ENCODE data around the gene EIF1B. TPM values are rescaled to one million over a fixed set of nuclear protein-coding genes. Genes with fewer than 3 reads are reported as not detected.

The EIF1B gene
- total and polyA plus RNA-seq, 10 of the 15 experiments (the other 5 are each of a cell fraction or from before 2014, with no cell fraction given): 15.4 to 75.6 (median 43.2) TPM

GRCh38 chr3:40321818-40322217, 12.3 kb downstream of the EIF1B start:
- BruUV-seq (replicated peaks): no TSS peak
- Histone ChIP-seq H4K20me1 (ENCODE audit: control insufficient read depth, insufficient read depth) (no peaks in the 10 kb centered on the region), H3K27me3 (replicated peaks in 1 of 2; ENCODE audit: control insufficient read depth in 2 of 2, insufficient read depth in 2 of 2, low read length in 1 of 2) (no peaks in the 10 kb centered on the region), H3K9me3 (replicated peaks; ENCODE audit: control insufficient read depth, insufficient read depth, low read length) (no peaks in the 10 kb centered on the region), H3K4me2 (ENCODE audit: control insufficient read depth, insufficient read depth) (no peak overlapping the region), H3K4me3 (no peak overlapping the region), H2AFZ (ENCODE audit: control insufficient read depth, low read depth, low read length) (no peak overlapping the region), H3K4me1 (ENCODE audit: control insufficient read depth, insufficient read depth, low read length) (no peaks in the 10 kb centered on the region), H3K27ac (ENCODE audit: control insufficient read depth, insufficient read depth) (no peak overlapping the region), H3K9ac (ENCODE audit: control insufficient read depth, insufficient read depth, low read length) (no peak overlapping the region), H3K79me2 (ENCODE audit: control insufficient read depth, insufficient read depth, low read length) (no peaks in the 10 kb centered on the region), H3K36me3 (ENCODE audit: control insufficient read depth in 2 of 2, insufficient read depth in 2 of 2, low read length in 1 of 2) (no peaks in the 10 kb centered on the region)
- ChIA-PET CTCF (interaction anchor here (0.7 to 1.9 kb wide), 3 partner anchors 10 to 591 kb away, joined by 4 to 5 read pairs (median 4); no protein-coding TSS in a partner anchor), POLR2A (no interaction called here), SMC1A (ENCODE audit: uncharacterized antibody, unreplicated experiment) (interaction anchor here (1.1 to 2.1 kb wide), 2 partner anchors 13 to 130 kb away, joined by 3 to 8 read pairs; no protein-coding TSS in a partner anchor), RAD21 (ENCODE audit: unreplicated experiment) (interaction anchor here (1.1 to 2.2 kb wide), 2 partner anchors 9 to 130 kb away, joined by 3 to 10 read pairs; no protein-coding TSS in a partner anchor)
- intact Hi-C loops (cut with micrococcal nuclease; ENCODE audit: unreplicated experiment) (loop anchor here (10.0 kb wide), 1 partner anchor 653 kb away; no protein-coding TSS in a partner anchor), in situ Hi-C loops (cut with MboI) (no loop called here)
- FAIRE-seq: no peak
- 37% methylated on average over 2 of the region's 2 CpGs for WGBS (ENCODE audit: insufficient coverage, insufficient replicate concordance, low lambda C conversion rate, missing lambda C conversion rate)
- no peak for ATAC-seq
- DNase-seq (ENCODE audit: low read depth, low spot score): no peak
- TF ChIP-seq GATAD2B (conservative IDR thresholded peaks at IDR 0.05; ENCODE audit: low read depth) (no peak), ZNF592 (IDR thresholded peaks at IDR 0.05) (no peak), NRF1 (conservative IDR thresholded peaks at IDR 0.05; ENCODE audit: low read depth, low read length) (no peak), NR2F1 (conservative IDR thresholded peaks at IDR 0.05) (no peak), BCL3 (IDR thresholded peaks at IDR 0.05; ENCODE audit: borderline replicate concordance, insufficient read depth, low read depth, low read length, poor library complexity, severe bottlenecking) (no peak), ZBTB4 (CRISPR knock-in tag; IDR thresholded peaks at IDR 0.05) (no peak), MEF2A (IDR thresholded peaks at IDR 0.05; ENCODE audit: insufficient read depth, low read depth, low read length) (no peak), SUZ12 (IDR thresholded peaks at IDR 0.05; ENCODE audit: unreplicated experiment) (no peak), WRNIP1 (IDR thresholded peaks at IDR 0.05; ENCODE audit: borderline replicate concordance, low read depth, low read length) (no peak), TARDBP (IDR thresholded peaks at IDR 0.05; ENCODE audit: borderline replicate concordance) (no peak), SUPT20H (IDR thresholded peaks at IDR 0.05; ENCODE audit: borderline replicate concordance, control insufficient read depth, low read depth, low read length) (no peak), ZNF207 (IDR thresholded peaks at IDR 0.05; ENCODE audit: borderline replicate concordance) (no peak), NFYB (IDR thresholded peaks at IDR 0.05; ENCODE audit: insufficient read depth, low read depth, low read length) (no peak), RCOR1 (conservative IDR thresholded peaks at IDR 0.05; ENCODE audit: low read depth, low read length) (no peak), EED (IDR thresholded peaks at IDR 0.05; ENCODE audit: low read depth) (no peak), MXI1 (IDR thresholded peaks at IDR 0.05; ENCODE audit: low read depth, low read length) (no peak)

Measured in GM12878 (cell line).